ENCODE data around the gene MMP24.
"Not testable (repeated sequence)": the region's sequence is repeated elsewhere in the genome, so short reads cannot be mapped to it uniquely, and the experiment has no call there.

The MMP24 gene

GRCh38 chr20:35262321-35262720, 35.8 kb downstream of the MMP24 start:
- not testable (repeated sequence) for DNase-seq

DNA sequence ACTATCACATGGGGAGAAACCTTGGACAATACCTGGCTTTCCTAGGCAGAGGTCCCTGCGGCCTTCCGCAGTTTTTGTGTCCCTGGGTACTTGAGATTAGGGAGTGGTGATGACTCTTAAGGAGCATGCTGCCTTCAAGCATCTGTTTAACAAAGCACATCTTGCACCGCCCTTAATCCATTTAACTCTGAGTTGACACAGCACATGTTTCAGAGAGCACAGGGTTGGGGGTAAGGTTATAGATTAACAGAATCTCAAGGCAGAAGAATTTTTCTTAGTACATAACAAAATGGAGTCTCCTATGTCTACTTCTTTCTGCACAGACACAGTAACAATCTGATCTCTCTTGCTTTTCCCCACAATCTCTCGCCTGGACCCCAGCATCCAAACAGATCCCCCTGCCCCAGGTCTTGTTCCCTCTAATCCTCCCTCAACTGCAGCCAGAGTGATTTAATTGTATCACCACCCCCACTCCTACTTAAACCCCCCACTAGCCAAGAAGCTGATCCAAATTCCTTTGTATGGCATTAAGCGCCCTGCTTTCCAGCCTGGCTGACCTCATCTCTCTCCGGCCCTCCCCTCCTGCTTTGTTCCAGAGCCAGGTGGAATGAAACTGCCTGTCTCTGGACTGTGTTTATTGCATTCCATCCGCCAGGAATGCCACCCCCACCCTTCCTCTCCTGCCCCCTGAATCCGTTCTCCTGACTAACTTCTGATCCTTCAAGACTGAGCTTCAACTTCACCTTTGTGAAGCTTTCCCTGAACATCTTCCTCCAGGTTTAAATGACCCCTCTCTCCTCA, 36.4 kb downstream of the MMP24 start:
- not testable (repeated sequence) for DNase-seq

DNA sequence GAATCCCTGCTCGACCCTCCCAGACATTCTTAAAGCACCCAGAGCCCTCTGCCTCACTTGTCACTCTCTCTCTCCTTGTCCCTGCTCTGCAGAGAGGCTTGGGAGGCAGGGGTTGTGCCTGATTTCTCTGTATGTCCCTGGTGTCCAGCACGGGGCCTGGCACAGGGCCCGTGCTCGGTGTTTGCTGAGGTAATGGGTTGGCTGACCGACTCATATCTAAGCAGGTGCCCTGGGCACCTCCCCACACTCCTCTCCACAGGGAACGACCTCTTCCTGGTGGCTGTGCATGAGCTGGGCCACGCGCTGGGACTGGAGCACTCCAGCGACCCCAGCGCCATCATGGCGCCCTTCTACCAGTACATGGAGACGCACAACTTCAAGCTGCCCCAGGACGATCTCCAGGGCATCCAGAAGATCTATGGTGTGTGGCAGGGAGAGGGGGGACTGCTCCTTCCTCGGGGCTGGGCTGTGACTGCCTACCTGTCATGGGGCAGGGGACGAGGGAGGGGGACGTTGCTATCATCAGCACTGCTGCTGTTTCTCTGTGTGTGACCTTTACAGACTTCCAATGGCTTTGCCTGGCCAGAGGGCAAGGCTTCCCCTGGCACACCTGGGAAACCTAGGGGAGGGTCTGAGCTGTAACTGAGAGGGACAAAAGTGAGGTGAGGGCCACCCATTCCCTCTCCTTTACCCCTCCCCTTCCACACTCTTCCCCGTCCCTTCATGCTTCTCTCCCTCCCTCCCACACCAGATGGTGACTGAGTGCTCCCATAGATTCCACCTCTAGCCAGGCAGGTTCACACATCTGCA, 37.2 kb downstream of the MMP24 start:
- no peak for DNase-seq

DNA sequence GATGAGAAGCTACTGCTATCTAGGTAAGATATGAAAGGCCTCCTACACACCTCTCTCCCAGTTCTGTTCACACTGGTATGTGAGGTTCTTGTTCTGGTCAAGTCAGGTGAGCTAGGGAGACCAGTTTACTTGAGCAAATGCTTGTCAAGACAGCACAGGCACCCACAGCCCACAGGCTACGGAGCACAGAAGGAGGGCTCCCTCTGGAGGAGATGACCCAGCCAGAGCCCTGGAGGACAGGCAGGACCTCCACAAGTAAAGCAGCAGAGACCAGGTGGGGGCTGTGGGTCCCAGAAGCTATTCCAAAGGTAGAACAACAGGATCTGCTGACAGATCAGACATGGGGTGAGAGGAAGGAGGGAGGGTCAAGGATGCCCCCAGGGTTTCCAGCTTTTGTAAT, 38.3 kb downstream of the MMP24 start:
- no peak for DNase-seq

- DNase-seq: no peak
These were observed 40.6 kb downstream of the MMP24 start for GRCh38 chr20:35267092-35267491.

GRCh38 chr20:35269055-35269781, 42.7 kb downstream of the MMP24 start:
- peak; percentile 13 for DNase-seq

- DNase-seq: no peak
These were observed 43.8 kb downstream of the MMP24 start for GRCh38 chr20:35270021-35270902.

DNA sequence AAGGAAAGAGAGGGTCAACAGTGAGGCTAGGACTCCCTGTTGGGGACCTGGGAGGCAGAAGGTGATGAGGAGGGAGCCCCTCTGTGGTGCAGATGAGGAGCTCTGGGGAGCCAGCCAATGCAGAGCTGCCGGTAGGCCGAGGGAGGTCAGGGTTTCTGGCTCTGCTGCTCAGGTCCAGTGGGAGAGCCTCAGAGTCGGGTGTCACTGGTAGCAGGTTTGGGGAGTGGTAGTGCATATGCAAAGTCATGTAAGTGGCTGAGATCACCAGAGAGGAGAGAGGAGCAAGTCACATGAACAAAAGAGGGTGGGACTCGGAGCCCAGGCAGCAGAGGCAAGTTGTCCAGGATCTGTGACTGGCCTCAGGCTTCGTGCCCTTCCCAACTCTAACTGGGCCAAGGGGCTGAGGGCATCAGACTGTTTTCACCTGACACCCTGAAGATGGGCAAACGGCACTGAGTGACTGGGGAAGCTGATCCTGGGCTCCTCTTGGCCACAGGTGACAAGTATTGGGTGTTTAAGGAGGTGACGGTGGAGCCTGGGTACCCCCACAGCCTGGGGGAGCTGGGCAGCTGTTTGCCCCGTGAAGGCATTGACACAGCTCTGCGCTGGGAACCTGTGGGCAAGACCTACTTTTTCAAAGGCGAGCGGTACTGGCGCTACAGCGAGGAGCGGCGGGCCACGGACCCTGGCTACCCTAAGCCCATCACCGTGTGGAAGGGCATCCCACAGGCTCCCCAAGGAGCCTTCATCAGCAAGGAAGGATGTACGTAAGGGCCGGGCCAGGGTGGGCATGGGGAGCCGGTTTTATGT, 44.8 kb downstream of the MMP24 start:
- DNase-seq: no peak

- no peak for DNase-seq
These were observed 45.4 kb downstream of the MMP24 start for GRCh38 chr20:35271904-35272303.

- DNase-seq: no peak
These were observed 47.1 kb downstream of the MMP24 start for GRCh38 chr20:35273449-35274171.

DNA sequence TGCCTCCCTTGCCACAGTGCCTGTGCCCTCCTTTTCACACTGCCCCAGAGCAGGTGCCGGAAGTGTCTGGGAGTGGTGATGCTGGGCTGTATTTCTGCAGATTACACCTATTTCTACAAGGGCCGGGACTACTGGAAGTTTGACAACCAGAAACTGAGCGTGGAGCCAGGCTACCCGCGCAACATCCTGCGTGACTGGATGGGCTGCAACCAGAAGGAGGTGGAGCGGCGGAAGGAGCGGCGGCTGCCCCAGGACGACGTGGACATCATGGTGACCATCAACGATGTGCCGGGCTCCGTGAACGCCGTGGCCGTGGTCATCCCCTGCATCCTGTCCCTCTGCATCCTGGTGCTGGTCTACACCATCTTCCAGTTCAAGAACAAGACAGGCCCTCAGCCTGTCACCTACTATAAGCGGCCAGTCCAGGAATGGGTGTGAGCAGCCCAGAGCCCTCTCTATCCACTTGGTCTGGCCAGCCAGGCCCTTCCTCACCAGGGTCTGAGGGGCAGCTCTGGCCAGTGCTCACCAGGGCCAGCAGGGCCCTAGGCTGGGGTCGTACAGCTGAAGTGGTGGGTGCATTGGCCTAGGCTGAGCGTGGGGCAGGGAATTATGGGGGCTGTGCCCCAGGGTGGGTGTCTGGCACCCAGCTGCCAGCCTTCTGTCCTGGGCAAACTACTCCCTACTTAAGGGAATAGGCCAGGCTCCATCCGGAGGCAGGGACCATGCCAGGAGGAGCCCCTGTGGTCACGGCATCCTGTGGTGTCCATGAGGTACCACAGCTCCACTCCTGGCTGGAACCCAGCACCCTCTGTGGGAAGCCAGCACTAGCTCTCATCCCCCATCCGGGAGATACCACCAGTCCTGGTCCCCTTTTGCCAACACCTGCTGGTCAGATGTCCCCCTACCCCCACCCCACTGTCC, 47.9 kb downstream of the MMP24 start:
- no peak for DNase-seq

DNA sequence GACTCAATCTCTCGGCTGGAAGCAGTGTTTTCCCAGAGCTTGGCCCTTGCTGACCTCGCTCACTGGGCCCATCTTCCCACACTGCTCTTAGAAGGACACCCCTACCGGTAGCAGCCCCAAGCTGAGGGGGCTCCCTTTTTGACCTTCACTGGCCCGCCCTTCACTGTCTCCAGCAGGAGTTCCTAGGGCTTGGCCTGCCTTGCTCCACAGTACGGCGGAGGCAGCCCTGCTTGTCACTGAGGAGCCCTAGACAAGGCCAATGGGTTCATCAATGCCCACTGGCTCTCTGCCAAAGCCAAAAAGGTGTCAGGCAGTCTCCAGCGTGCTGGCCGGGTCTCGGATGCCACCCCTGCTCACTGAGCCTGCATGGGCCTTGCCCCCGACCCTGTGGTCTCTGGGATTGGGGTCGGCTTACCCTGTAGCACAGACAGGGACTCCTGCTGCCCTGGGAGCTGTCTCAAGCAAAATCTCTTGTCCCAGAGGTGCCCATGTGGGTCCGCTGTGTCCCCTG, 49.3 kb downstream of the MMP24 start:
- DNase-seq: no peak

- DNase-seq: no peak
These were observed 49.9 kb downstream of the MMP24 start for GRCh38 chr20:35276408-35276807.

DNA sequence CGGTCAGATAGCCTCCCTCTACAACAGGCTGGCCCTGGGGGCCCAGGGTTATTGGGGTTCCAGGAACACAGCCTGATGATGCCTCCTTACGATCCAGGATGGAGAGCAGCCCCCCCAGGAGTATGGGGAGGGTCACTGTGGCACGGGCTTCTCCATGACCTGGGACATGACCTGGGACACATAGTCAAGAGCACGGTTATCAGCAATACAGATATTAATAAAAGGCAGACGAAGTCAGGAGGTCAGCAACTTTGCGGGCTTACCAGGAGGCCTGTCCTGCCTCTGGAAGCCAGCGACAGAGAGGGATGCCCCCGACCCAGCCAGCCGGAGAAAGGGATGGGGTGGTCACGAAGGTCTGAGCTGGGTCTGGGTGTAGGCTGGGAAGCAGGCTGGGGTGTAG, 50.6 kb downstream of the MMP24 start:
- no peak for DNase-seq

DNA sequence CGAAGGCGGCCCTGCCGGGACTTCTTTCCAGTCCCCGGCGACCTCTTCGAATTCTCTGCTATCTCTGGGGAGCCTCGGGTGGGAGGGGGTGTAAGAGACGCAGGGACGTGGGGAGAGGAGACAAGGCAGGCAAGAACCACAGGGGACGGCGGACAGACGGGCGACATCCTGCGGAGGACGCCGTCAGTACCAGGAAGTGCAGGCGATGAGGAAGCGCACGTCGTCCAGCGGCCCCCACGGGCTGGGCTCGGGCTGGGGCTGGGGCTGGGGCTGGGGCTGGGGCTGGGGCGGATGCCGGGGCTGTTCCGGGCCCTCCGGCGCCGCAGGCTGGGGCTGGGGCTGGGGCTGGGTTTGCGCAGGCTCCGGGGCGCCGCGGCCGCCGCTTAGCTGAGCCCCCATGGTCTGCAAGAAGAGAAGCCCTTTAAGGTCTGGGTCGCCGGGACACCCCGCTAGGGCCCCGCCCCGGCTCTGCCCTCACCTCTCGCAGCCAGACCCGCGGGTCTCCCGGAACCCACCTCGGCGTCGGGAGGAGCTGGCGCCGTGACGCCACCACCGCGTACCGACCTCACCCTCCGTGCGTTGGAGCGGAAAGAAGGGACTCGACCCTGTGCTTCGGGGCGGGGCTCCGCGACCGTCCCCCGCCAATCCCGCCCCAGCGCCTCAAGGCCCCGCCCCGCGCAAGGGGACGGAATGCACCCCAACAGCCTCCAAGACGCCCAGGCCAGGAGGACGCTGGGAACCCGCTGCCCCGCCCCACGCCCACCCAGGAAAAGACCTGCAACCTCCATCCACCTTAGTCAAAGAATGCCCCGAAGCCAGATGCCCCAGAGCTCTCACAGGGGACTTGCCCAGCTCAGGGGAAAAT, 51.3 kb downstream of the MMP24 start, which contains the start of gene MMP24OS:
MMP24OS (minus strand) TSS at position 592 of the 865 bp plus-strand sequence; CDS start at position 399, 193 bp downstream.
- DNase-seq: peak; percentile 78

DNA sequence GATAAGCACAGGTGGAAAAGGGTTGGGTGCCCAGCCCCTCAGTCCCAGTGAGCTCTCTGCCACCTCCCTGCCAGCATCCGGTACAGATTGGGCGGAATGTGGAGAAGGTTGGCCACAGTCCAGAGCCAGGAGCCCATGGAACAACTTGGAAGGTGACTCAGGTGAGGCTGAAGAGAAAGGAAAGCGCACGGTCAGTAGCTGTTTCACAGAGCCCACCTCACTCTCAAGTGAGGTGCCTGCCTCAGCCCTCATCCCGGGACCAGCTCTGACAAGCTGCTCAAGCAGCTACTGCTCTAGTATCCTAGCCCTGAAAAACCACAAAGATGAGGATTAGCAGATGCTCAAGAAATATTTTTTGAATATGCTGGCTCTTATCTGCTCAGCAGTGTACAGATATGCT, 52.5 kb downstream of the MMP24 start:
- no peak for DNase-seq

DNA sequence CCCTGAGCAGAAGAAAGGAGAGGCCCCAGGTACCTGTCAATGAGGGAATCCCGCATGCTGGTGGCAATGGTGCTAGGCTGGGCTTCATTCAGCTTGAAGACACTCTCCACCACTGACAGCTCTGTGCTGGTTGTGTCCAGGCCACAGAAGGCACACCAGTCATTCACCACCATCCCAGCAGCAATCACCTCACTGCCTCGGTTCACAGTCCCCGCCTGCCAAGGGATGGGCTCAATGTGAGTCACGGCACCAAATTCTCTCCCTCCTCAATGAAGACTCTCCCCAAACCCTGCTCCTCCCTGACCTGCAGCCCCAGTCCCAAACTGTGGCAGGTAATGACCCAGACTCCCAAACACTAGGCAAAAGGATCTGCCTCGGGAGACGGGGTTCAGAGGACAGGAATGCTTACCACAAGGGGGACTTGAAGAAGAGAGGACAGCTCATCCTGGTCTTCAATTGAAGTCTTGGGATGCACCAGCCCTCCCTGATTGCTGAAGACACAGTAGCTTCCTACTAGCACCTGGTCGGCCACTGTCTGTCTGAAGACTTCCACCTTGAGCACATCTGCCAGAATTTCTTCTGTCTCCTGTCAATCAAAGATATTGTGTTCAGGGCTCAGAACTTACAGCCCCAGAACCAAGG, 53.2 kb downstream of the MMP24 start:
- no peak for DNase-seq

- no peak for DNase-seq
These were observed 54.0 kb downstream of the MMP24 start for GRCh38 chr20:35280523-35280922.

Measured in DMS153 (cell line).